ENCODE data around the gene LY6G5B. TPM values are rescaled to one million over a fixed set of nuclear protein-coding genes. Genes with fewer than 3 reads are reported as not detected.
A peak's percentile ranks its signal among the peaks of the same experiment; 100 is the strongest.

LY6G5B gene
- total RNA-seq, 1 experiment from 2014 or later = 14.4 TPM

DNA sequence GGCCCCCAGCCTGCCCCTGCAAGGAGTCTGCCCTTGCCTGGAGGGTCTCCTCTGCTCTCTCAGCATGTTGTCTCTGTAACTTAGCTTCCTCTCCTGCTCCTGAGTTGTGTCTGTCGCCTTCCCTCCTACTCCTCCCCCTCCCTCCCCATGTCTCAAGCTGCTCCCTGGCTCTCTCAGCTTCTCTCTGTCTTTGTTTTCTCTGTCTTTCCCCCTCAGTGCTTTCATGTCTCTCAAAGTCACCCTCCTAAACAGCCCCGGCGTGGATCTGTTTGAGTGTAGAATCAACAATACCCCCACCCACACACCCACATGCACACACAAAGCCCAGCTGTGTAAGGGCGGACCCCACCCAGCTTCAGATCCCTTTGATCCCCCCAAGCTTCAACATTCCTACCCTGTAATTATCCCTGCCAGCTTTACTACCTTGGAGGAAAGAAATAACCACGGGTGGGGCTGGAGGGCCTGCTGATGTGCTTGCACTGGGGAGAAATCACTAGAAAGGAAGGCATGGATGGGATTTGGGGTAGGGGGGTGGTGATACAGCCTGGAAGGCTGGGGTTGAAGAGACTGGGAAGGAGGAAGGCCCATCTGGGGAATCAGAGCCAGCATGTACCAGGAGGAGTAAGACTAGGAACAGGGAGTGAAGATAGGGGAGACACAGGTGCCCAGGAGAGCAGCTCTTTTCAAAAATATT lies 44.4 kb downstream of the LY6G5B start:
- H3K27ac Mint-ChIP-seq (ENCODE audit: low read depth, unreplicated experiment) = no peak overlapping the region
- H3K9me3 Mint-ChIP-seq (ENCODE audit: unreplicated experiment) = no peaks in the 10 kb centered on the region
- DNase-seq (ENCODE audit: unreplicated experiment) = no peak
- no peak overlapping the region for H3K4me3 Mint-ChIP-seq (ENCODE audit: unreplicated experiment)
- BruUV-seq (replicated peaks) = no TSS peak
- ChIA-PET CTCF (interaction anchor here (0.5 to 1.5 kb wide), 4 partner anchors 16 to 172 kb away, joined by 3 to 5 read pairs (median 4); partner anchors contain the start of gene DDAH2), POLR2A (interaction anchor here (2.1 kb wide), 1 partner anchor 11 kb away, joined by 8 read pairs; the partner anchor contains the start of gene ABHD16A)
- intact Hi-C loops (cut with micrococcal nuclease) = no loop called here
- TF ChIP-seq, protein P1, sequence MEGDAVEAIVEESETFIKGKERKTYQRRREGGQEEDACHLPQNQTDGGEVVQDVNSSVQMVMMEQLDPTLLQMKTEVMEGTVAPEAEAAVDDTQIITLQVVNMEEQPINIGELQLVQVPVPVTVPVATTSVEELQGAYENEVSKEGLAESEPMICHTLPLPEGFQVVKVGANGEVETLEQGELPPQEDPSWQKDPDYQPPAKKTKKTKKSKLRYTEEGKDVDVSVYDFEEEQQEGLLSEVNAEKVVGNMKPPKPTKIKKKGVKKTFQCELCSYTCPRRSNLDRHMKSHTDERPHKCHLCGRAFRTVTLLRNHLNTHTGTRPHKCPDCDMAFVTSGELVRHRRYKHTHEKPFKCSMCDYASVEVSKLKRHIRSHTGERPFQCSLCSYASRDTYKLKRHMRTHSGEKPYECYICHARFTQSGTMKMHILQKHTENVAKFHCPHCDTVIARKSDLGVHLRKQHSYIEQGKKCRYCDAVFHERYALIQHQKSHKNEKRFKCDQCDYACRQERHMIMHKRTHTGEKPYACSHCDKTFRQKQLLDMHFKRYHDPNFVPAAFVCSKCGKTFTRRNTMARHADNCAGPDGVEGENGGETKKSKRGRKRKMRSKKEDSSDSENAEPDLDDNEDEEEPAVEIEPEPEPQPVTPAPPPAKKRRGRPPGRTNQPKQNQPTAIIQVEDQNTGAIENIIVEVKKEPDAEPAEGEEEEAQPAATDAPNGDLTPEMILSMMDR (IDR thresholded peaks at IDR 0.05; ENCODE audit: unreplicated experiment) = no peak
- no peaks in the 10 kb centered on the region for H3K27me3 Mint-ChIP-seq (ENCODE audit: insufficient read depth, unreplicated experiment)
- no peaks in the 10 kb centered on the region for H3K36me3 Mint-ChIP-seq (ENCODE audit: insufficient read depth, unreplicated experiment)
- H3K4me1 Mint-ChIP-seq (ENCODE audit: insufficient read depth, unreplicated experiment) = peaks cover 12% of the 10 kb centered on the region

DNA sequence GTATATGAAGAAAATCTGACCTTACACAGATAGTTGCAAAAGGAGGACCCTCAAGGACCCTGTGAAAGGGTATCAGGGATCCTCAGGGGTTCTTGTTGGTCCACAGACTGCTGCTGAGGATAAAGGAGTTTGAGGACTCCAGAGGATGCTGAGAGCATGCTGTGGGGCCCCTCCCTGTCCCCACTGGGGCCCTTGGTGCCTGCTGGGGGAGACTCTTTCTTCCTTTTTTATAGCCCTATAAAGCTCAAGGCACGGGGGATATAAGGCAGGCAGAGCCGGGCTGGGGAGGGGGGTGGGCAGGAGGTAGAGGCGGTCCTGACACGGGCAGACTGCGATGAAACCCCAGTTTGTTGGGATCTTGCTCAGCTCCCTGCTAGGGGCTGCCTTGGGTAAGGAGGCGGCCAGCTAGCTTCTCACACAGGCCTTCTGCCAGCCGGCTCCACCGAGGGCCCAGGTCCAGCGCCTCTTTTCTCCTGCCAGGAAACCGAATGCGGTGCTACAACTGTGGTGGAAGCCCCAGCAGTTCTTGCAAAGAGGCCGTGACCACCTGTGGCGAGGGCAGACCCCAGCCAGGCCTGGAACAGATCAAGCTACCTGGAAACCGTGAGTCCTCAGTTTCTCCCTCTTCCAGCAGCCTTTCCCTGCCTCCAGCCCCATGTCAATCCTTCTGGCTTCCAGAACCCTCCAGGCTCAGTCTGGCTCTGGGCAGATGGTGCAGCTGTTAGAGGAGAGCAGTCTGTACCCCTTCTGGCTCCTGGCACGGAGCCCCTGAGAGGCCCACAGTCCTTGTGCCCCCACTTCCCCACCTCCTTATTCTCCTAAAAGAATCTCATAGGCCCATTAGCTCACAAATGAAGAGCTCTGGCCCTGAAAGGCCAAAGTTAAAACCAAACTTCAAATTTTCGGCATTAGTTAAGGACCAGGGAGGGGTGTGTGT lies 45.5 kb downstream of the LY6G5B start, which contains the start of gene LY6G6D:
LY6G6D (plus strand) TSS at position 327 of the 937 bp plus-strand sequence; CDS start at position 335, 8 bp downstream.
- Mint-ChIP-seq H3K4me1 (ENCODE audit: insufficient read depth, unreplicated experiment) (peaks cover 15% of the 10 kb centered on the region), H3K27me3 (ENCODE audit: insufficient read depth, unreplicated experiment) (no peaks in the 10 kb centered on the region), H3K4me3 (ENCODE audit: unreplicated experiment) (no peak within 1 kb of the TSS), H3K36me3 (ENCODE audit: insufficient read depth, unreplicated experiment) (no peaks in the 10 kb centered on the region), H3K9me3 (ENCODE audit: unreplicated experiment) (no peaks in the 10 kb centered on the region), H3K27ac (ENCODE audit: low read depth, unreplicated experiment) (no peak within 1 kb of the TSS)
- ChIA-PET POLR2A (interaction anchor here (0.7 to 2.1 kb wide), 4 partner anchors 12 to 19 kb away, joined by 3 to 8 read pairs (median 4); partner anchors contain the start of genes ABHD16A and DDAH2), CTCF (interaction anchor here (0.7 to 1.2 kb wide), 4 partner anchors 12 to 55 kb away, joined by 3 to 4 read pairs (median 3); partner anchors contain the start of gene ABHD16A)
- TF ChIP-seq, protein P1 (IDR thresholded peaks at IDR 0.05; ENCODE audit: unreplicated experiment) = no peak
- intact Hi-C loops (cut with micrococcal nuclease) = no loop called here
- no TSS peak for BruUV-seq (replicated peaks)
- no peak for DNase-seq (ENCODE audit: unreplicated experiment)

DNA sequence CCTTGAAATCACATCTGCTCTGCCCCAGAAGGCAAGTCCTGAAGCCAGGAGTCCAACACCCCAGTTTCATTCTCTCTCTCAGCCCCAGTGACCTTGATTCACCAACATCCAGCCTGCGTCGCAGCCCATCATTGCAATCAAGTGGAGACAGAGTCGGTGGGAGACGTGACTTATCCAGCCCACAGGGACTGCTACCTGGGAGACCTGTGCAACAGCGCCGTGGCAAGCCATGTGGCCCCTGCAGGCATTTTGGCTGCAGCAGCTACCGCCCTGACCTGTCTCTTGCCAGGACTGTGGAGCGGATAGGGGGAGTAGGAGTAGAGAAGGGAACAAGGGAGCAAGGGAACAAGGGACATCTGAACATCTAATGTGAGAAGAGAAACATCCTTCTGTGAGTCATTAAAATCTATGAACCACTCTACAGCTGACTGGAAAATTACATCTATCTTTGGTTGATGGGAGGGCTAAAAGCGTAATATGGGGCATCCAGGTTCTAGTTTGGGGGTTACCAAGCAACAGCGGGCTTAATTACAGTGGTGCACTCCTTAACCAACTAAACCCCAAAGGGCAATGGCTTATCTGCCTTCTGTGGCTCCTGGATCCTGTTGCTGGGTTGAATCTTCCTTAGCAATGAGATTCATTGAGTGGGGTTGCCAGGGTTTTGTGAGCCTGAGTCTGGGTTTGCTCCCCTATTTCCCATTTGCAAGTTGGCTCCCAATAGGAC lies 47.9 kb downstream of the LY6G5B start:
- TF ChIP-seq, protein P1 (IDR thresholded peaks at IDR 0.05; ENCODE audit: unreplicated experiment) = no peak

More for the DNA sequence above, 47.9 kb downstream of the LY6G5B start:
- peak; percentile 30 for DNase-seq (ENCODE audit: unreplicated experiment)
- intact Hi-C loops (cut with micrococcal nuclease) = no loop called here
- CTCF ChIA-PET = interaction anchor here (0.6 to 1.3 kb wide), 2 partner anchors 10 to 103 kb away, joined by 3 to 5 read pairs; no protein-coding TSS in a partner anchor
- POLR2A ChIA-PET = no interaction called here
- no peaks in the 10 kb centered on the region for H3K27me3 Mint-ChIP-seq (ENCODE audit: insufficient read depth, unreplicated experiment)
- peaks cover 11% of the 10 kb centered on the region for H3K4me1 Mint-ChIP-seq (ENCODE audit: insufficient read depth, unreplicated experiment)
- no peak overlapping the region for H3K27ac Mint-ChIP-seq (ENCODE audit: low read depth, unreplicated experiment)
- H3K36me3 Mint-ChIP-seq (ENCODE audit: insufficient read depth, unreplicated experiment) = no peaks in the 10 kb centered on the region
- BruUV-seq (replicated peaks) = no TSS peak
- H3K9me3 Mint-ChIP-seq (ENCODE audit: unreplicated experiment) = no peaks in the 10 kb centered on the region
- H3K4me3 Mint-ChIP-seq (ENCODE audit: unreplicated experiment) = no peak overlapping the region
